Stimulated activated effector memory CD8-positive, alpha-beta T cell treated with anti-CD3 and anti-CD28 coated beads, Interleukin-12 subunit alpha, Interleukin-12 subunit beta, amount 100 ng/mL, for 72 hours (primary cell): ENCODE results near the gene BORCS5.
"Not testable (repeated sequence)": the region's sequence is repeated elsewhere in the genome, so short reads cannot be mapped to it uniquely, and the experiment has no call there.

Experiments used
- ATAC-seq: fragments of 150-1000 bp; cut with Tn5 transposase; 2 replicates; pipeline ENCODE4 v1.10.0; 2021
- DNase-seq, 2 donors: peaks; one replicate each; pipeline ENCODE4 v3.0.0; 2021 to 2022; ENCODE audit warnings: low spot score in 2 of 2
- H3K27ac Mint-ChIP-seq: one replicate; pipeline ENCODE4 v1.8.0; 2022; ENCODE audit warnings: mild to moderate bottlenecking, mixed read lengths
- H3K36me3 Mint-ChIP-seq: one replicate; pipeline ENCODE4 v1.8.0; 2022; ENCODE audit warnings: mild to moderate bottlenecking, mixed read lengths
- H3K4me1 Mint-ChIP-seq: one replicate; pipeline ENCODE4 v1.8.0; 2022; ENCODE audit warnings: mixed read lengths
- H3K4me3 Mint-ChIP-seq: one replicate; pipeline ENCODE4 v1.8.0; 2022; ENCODE audit warnings: mild to moderate bottlenecking, mixed read lengths
- H3K9me3 Mint-ChIP-seq: one replicate; pipeline ENCODE4 v1.8.0; 2022; ENCODE audit warnings: mixed read lengths

Gene BORCS5

DNA sequence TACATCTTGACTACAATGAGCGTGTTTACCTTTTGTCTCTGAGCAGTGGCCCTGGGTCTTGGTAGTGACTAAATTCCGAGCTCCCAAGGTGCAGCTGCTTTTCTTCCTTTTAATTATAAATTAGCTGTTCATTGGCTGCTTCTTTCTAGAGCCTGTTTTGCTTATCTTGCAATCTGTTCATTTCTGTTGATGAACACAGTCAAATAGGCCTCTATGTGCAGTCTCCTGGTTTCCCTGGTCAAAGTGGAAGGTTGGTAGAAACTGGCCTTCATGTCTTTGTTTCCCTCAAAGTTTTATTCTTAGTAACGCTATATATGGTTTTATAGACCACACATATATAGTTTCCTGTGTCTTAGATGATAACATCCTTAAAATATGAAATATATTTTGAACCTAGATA, 111.7 kb downstream of the BORCS5 start:
- Mint-ChIP-seq H3K27ac (peak overlapping the region; percentile 94), H3K9me3 (no peaks in the 10 kb centered on the region), H3K4me1 (peaks cover 76% of the 10 kb centered on the region), H3K36me3 (peaks cover 83% of the 10 kb centered on the region), H3K4me3 (peak overlapping the region; percentile 63)
- DNase-seq (no peak), ATAC-seq (peak; percentile 6)

DNA sequence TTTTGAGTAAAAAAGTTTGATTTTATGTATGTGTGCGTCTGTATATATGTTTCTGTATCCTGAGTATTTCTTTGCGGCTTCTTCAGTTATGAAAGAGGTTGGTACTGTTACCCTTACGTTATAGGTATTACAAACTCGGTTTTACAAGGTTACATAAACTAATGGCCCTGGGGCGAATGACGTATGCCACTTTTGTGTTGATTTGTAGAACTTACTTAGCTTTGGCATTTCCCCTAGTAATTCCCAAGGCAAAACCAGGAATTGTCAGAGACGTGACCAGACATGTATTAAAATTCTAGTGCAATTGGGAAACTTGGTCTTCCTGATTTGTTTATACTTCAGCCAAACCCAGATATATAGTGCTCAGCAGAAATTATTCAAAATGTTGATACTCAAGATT, 112.5 kb downstream of the BORCS5 start:
- DNase-seq (no peak), ATAC-seq (no peak)
- Mint-ChIP-seq H3K4me1 (peaks cover 77% of the 10 kb centered on the region), H3K36me3 (peaks cover 84% of the 10 kb centered on the region), H3K9me3 (no peaks in the 10 kb centered on the region), H3K27ac (peak overlapping the region; percentile 94), H3K4me3 (no peak overlapping the region)

DNA sequence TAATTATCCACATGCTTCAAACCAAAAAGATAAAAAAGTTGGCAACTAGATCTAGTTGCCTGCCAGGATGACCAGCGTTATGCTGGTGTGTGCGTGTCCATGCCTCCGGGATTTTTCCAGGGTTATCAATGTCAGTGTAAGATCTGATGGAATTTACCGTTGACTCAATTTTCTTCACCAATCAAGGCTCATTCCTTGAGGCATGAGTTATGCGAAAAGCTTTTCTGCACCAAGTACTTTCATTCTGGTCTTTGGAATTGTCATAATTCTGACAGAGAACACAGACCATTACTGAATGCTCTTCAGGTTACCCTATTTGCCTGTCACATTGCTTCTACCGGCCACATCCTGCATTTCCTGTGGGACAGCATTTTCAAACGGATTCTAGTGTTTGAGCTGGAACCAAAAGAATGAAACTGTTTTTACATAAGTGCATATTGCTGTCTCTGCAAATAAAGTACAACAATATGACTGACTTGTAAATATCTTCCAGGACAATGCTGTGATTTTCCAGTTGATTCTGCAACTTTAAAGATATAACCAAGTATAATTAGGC, 114.0 kb downstream of the BORCS5 start:
- Mint-ChIP-seq H3K4me3 (no peak overlapping the region), H3K9me3 (no peaks in the 10 kb centered on the region), H3K27ac (peak overlapping the region; percentile 48), H3K36me3 (peaks cover 87% of the 10 kb centered on the region), H3K4me1 (peaks cover 76% of the 10 kb centered on the region)
- no peak for DNase-seq
- ATAC-seq = no peak

DNA sequence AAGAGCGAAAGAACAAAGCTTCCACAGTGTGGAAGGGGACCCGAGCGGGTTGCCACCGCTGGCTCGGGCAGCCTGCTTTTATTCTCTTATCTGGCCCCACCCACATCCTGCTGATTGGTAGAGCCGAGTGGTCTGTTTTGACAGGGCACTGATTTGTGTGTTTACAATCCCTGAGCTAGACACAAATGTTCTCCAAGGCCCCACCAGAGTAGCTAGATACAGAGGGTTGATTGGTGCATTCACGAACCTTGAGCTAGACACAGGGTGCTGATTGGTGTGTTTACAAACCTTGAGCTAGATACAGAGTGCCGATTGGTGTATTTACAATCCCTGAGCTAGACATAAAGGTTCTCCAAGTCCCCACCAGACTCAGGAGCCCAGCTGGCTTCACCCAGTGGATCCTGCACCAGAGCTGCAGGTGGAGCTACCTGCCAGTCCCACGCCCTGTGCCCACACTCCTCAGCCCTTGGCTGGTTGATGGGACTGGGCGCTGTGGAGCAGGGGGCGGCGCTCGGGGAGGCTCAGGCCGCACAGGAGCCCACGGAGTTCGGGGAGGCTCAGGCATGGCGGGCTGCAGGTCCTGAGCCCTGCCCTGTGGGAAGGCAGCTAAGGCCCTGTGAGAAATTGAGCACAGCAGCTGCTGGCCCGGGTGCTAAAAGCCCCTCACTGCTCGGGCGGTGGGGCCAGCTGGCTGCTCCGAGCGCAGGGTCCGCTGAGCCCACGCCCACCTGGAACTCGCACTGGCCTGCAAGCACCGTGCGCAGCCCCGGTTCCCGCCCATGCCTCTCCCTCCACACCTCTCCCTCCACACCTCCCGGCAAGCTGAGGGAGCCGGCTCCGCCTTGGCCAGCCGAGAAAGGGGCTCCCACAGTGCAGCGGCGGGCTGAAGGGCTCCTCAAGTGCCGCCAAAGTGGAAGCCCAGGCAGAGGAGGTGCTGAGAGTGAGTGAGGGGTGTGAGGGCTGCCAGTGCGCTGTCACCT, 115.4 kb downstream of the BORCS5 start:
- H3K27ac Mint-ChIP-seq = peak overlapping the region; percentile 99

DNA sequence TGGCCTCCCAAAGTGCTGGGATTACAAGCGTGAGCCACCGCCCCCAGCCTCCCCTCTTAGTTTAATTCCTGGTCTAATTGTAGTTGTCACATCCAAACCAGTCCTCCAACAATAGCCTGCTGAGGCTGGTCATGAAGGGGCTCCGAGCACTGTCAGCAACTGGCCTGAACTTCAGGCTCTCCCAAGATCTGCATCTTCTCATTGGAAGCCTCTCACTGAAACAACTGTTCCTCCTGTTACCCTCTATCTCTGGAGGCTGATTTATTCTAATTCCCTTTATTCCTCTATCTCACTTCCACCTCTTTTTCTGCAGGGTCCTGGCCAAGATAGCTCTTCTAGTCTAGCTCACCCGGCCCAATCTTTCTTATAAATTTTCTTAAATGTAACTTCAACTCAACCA, 116.3 kb downstream of the BORCS5 start:
- H3K4me3 Mint-ChIP-seq = peak overlapping the region; percentile 71
- no peaks in the 10 kb centered on the region for H3K9me3 Mint-ChIP-seq
- H3K36me3 Mint-ChIP-seq = peaks cover 88% of the 10 kb centered on the region
- ATAC-seq = no peak
- H3K4me1 Mint-ChIP-seq = peaks cover 72% of the 10 kb centered on the region
- peak overlapping the region; percentile 99 for H3K27ac Mint-ChIP-seq
- no peak for DNase-seq

More for the DNA sequence above, 115.4 kb downstream of the BORCS5 start:
- ATAC-seq, H3K9me3 Mint-ChIP-seq, H3K4me3 Mint-ChIP-seq, DNase-seq: not testable (repeated sequence)
- H3K36me3 Mint-ChIP-seq = peaks cover 88% of the 10 kb centered on the region
- peaks cover 76% of the 10 kb centered on the region for H3K4me1 Mint-ChIP-seq

DNA sequence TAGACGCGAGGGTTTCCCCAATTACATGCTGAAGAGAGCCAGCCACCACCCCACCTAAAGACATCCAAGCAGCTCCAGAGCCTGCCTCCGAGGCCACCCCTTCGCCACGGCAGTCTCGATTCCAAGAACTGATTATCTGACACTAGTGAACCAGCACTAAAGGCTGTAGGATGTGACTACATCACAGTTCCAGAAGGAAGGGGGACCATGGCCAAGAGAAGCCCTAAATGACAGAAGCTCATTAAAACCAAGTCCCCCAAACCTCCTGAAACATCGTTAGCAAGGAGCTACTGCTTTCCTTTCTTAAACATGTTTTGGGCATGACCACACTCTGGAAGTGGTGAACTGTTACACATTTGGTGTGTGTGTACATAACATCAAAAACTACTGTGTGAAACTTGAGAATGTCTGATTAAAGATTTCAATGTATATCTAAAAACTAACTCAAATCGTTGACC, 117.6 kb downstream of the BORCS5 start:
- Mint-ChIP-seq H3K36me3 (peaks cover 90% of the 10 kb centered on the region), H3K4me1 (peaks cover 77% of the 10 kb centered on the region), H3K27ac (peak overlapping the region; percentile 99), H3K4me3 (peak overlapping the region; percentile 71), H3K9me3 (no peaks in the 10 kb centered on the region)
- DNase-seq (peak; percentile 47 to 84), ATAC-seq (peak; percentile 69)

DNA sequence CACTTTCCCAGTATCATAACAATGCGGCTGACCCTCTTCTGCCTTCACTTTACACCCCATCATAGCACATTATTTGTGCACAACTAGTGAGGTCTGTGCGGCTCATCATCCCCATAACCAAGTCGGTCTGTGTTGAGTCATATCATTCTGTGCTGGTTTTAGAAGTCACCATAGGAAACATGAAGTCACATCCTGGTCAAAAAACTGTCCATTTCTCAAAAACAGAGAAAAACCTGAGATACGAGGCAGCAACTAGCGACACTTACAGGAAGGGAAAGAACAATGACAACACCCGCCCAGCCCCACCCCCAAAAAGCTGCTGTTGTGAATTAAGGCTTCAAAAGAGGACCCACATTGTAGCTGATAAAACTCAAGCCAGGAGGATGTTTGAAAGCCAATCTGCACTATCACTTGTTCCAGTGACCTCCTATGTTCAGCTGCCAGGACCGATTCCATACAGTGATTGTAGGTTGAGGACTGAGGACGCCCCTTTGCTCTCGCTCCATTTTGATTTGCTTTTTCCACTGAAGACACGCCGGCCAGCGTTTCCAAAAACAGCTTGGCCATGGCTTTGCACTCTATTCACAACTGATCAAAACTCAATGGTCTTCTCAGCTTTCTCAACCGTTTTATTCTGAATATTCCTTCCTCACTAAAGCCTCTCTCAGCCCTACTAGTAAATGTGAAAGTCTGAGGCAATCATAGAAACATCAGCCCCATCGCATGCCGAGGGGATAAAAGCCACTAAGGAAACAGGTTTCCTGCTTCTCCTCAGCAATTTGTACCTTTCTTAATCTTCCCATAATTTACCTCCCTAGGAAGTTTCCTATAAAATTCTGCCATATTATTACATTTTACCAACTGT, 118.3 kb downstream of the BORCS5 start:
- peaks cover 77% of the 10 kb centered on the region for H3K4me1 Mint-ChIP-seq
- H3K36me3 Mint-ChIP-seq = peaks cover 90% of the 10 kb centered on the region
- peak overlapping the region; percentile 71 for H3K4me3 Mint-ChIP-seq
- peak overlapping the region; percentile 99 for H3K27ac Mint-ChIP-seq
- H3K9me3 Mint-ChIP-seq = no peaks in the 10 kb centered on the region
- ATAC-seq (peak; percentile 95), DNase-seq (peak in 1 of 2 donors; percentile 85)

DNA sequence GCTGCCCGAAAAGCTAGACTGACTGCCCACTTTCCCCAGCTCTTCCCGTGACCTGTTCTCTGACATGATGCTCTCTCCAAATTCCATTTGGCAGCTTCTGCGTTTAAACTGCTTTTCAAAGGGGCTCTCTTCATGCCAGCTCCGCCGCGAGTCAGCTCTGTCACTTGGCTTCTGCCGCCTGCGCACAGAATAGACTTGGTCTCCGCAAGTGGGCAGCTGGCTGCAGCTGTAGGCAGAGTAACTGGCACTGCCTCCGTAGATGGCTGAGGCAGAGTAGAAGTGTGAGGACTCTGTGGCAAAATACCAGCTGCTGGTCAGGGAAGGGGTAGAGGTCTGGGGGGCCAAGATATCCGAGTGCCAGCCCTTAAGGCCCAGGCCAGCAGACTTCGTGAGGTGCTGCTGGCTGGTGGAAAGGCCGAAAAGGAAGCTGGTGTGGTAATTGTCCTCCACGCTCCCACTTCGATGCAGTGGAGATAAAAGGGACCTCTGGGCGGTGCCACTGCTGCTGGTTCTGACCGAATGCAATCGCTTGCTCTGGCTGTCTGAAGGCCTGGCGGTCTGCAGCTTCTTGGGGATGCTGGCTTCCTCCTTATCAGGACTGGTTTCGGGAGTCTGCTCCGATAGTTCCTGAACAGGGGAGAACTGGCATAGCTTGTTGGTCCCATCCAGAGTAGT, 120.1 kb downstream of the BORCS5 start:
- H3K36me3 Mint-ChIP-seq = peaks cover 91% of the 10 kb centered on the region

DNA sequence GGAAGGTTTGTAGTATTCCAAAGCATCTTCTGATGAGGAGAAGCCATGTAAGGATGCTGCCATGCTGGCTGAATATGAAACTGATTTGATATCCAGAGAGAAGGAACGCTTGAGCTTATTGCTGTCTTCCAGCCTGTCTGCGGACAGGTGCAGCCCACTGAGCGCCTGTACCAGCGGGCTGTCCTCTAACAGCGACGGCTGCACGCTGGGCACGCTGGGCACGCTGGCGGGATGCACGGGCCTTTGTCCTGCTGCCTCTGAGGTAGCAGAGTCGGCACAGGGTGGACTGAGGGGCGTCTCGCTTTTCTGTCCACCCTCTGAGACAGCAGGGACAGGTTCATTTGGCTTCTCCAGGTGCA, 120.6 kb downstream of the BORCS5 start:
- Mint-ChIP-seq H3K27ac (peak overlapping the region; percentile 99), H3K4me3 (no peak overlapping the region), H3K36me3 (peaks cover 96% of the 10 kb centered on the region), H3K4me1 (peaks cover 86% of the 10 kb centered on the region), H3K9me3 (no peaks in the 10 kb centered on the region)
- ATAC-seq = no peak
- DNase-seq = no peak

More for the DNA sequence above, 120.1 kb downstream of the BORCS5 start:
- Mint-ChIP-seq H3K27ac (peak overlapping the region; percentile 99), H3K4me1 (peaks cover 81% of the 10 kb centered on the region), H3K4me3 (no peak overlapping the region), H3K9me3 (no peaks in the 10 kb centered on the region)
- DNase-seq (no peak), ATAC-seq (no peak)

DNA sequence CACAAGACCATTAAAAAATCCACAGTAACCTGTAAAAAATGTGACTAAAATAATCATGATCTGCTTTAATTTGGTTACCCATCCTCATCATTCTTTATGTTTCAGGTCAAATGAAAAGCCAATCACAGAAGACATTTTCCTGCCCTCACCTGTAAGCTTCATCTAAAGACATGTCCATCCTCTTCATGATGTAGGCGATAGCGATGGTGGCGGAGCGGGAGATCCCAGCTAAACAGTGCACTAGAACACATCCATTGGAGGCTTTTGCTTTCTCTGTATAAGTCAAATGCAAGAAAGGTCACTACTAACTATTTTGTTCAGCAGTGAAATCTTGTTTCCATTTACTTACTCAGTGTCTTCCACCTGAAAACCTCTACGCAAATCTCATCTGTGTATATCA, 123.2 kb downstream of the BORCS5 start:
- Mint-ChIP-seq H3K4me1 (peaks cover 80% of the 10 kb centered on the region), H3K4me3 (peak overlapping the region; percentile 2), H3K9me3 (no peaks in the 10 kb centered on the region), H3K36me3 (peaks cover 100% of the 10 kb centered on the region), H3K27ac (peak overlapping the region; percentile 99)
- ATAC-seq = no peak
- DNase-seq = no peak

DNA sequence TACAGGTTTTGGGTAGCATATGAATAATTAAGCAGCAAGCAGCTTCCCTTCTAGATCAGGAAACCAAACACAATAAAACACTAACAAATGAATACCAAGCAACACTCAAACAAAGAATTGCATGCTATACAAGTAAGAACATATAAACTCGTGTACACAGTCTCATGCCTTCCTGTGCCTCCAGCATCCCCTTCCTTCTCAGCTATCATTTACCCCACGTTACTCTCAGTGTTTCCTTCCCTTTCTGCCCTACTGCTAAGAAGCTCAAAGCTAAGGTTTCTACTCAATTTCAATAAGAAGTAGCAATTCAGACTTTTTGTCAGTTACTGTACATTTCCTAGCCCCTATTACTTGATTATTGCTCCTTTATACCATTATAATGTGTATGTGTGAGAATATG, 124.8 kb downstream of the BORCS5 start:
- peak; percentile 74 for ATAC-seq
- DNase-seq = no peak
- Mint-ChIP-seq H3K4me1 (peaks cover 70% of the 10 kb centered on the region), H3K36me3 (peaks cover 100% of the 10 kb centered on the region), H3K4me3 (peak overlapping the region; percentile 77), H3K9me3 (no peaks in the 10 kb centered on the region), H3K27ac (peak overlapping the region; percentile 99)

DNA sequence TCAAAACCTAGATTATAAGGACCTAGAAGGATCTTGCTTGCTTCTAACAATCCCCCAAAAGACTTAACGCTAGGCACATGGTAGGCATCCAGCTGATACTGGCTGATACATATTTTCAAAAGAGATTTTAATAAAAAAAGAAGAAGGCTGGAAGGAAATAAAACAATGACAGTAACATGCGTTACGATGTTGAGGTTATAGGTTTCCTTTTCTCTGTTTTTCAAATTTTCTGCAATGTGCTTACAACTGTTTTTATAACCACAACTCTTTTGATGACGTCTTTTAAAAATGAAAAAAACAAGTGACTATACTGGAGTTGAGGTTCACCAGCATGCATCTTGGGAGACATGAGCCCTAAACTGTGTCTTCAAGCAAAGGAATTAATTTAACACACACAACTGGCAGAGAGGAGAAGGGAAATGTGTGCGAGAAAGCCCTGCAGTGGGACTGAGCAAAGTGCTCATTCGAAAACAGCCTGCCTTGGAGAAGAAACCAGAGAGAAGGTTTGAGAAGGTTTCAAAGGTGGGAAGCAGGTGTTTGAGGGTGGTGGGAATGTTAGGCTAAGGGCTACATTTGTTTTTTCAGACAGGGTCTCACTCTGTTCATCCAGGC, 125.4 kb downstream of the BORCS5 start:
- Mint-ChIP-seq H3K4me3 (peak overlapping the region; percentile 77), H3K9me3 (no peaks in the 10 kb centered on the region), H3K4me1 (peaks cover 70% of the 10 kb centered on the region), H3K27ac (peak overlapping the region; percentile 99), H3K36me3 (peaks cover 100% of the 10 kb centered on the region)
- ATAC-seq (peak; percentile 68), DNase-seq (no peak)

DNA sequence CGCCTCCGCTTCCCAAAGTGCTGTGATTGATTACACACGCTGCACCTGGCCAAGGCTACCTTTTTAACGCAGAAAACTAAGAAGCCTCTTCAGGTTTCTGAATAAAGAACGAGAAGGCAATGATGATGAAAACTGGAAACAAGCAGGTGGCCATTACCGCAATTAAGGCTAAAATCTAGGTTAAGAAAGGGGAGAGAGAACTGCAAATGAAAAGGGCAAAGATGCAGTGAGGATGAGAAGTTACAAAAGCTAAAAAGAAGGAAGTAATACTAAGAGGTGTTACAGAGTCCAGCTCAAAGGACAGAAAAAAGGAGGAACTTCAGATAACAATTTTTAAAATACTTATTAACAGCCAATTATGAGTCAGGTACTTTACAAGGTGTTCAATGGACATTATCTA, 126.1 kb downstream of the BORCS5 start:
- Mint-ChIP-seq H3K27ac (peak overlapping the region; percentile 99), H3K4me3 (peak overlapping the region; percentile 77), H3K36me3 (peaks cover 100% of the 10 kb centered on the region), H3K4me1 (peaks cover 72% of the 10 kb centered on the region), H3K9me3 (no peaks in the 10 kb centered on the region)
- no peak for ATAC-seq
- no peak for DNase-seq

DNA sequence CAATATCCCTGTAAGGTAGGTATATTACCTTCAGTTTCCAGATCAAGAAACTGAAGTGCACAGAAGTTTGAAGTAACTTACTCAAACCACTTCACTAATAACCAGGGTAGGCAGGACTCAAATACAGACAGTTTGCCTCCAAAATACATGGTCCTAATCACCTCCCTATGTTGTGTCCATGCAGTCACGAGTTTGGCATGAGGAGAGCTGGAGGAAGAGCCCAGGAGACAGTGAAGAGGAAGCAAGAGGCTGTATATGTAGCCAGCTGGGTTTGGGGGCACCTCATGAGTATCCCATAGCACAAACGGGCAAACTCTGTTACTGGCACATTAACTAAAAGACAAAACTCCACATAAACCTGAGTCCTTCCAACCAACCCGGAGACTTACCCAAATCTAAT, 126.6 kb downstream of the BORCS5 start:
- DNase-seq (no peak), ATAC-seq (no peak)
- Mint-ChIP-seq H3K27ac (peak overlapping the region; percentile 99), H3K9me3 (no peaks in the 10 kb centered on the region), H3K4me1 (peaks cover 76% of the 10 kb centered on the region), H3K36me3 (peaks cover 100% of the 10 kb centered on the region), H3K4me3 (peak overlapping the region; percentile 77)
